ENCODE data around the gene GPRIN3.

GPRIN3 gene

DNA sequence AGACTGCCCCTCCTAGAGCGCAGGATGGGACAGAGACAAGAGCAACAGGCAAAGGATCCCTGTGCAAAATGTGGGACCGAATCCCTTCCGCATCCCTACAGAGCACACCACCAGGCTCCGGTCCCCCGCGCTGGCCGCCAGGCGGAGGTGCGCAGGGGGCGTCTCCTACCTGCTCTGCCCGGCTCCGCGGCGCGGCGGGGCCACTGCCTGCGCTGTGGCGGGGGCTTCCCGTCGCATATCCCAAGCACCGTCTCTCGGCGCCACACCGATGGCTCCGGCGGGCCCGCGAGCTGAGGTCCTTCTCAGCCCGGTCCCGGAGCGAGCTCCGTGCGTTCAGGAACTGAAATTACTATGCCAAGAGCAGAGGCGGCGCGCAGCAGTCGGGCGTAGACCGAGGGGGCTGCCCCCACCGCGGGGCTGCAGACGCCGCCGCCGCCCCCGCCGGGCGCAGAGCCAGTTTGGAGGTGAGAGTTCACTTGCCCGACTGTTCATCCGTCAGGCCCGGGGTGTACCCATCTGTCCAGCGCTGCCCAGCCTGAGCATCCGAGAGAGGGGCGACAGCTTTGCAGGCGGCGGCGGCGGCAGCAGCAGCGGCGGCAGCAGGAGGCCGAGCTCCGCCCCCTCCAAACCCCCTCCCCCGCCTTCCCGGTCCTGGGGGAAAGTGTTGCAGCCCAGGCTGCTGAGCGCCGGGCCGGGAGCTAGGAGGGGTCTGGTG is at the start of gene GPRIN3:
Gene GPRIN3 (minus strand): TSS at position 355 of the 715 bp plus-strand sequence. CDS start 57,690 bp downstream, outside the sequence.
- DNase-seq (ENCODE audit: low read depth in 3 of 3), result peak; percentile 46 to 66 (median 48)

DNA sequence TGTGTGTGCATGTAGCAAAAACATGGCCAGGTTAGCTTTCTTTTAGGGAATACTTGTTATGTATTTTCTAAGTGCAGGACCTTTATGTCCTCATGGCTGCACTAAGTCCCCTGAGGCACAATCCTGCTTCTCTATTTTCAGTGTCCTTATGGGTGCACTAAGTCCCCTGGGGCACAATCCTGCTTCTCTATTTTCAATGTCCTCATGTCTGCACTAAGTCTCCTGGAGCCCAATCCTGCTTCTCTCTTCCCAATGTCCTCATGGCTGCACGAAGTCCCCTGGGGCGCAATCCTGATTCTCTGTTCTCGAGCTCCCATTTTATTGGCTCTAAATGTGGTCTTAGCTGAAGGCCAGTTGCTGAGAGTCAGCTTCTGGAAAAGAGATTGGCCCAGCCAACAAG is 49.7 kb upstream of the GPRIN3 start:
- DNase-seq (ENCODE audit: low read depth in 3 of 3), result no peak

GRCh38 chr4:89356086-89356485 is 48.5 kb upstream of the GPRIN3 start:
- no peak for DNase-seq (ENCODE audit: low read depth in 3 of 3)

DNA sequence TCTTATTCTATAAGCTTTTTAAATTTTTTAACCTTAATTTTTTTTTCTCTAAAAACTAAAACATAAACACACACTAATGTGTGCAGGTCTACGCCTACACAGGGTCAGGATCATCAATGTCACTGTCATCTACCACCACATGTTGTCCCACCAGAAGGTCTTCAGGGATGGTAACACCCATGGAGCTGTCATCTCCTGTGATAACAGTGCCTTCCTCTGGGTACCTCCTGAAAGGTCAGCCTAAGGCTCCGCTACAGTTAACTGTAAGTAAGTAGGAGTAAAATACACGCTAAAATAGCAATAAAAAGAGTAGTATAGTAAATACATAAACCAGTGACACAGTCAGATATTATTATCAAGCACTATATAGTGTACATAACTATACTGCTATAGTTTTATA is 45.9 kb upstream of the GPRIN3 start:
- no peak for DNase-seq (ENCODE audit: low read depth in 3 of 3)

- DNase-seq (ENCODE audit: low read depth in 3 of 3), result no peak
These were observed 44.9 kb upstream of the GPRIN3 start for GRCh38 chr4:89352541-89352940.

DNA sequence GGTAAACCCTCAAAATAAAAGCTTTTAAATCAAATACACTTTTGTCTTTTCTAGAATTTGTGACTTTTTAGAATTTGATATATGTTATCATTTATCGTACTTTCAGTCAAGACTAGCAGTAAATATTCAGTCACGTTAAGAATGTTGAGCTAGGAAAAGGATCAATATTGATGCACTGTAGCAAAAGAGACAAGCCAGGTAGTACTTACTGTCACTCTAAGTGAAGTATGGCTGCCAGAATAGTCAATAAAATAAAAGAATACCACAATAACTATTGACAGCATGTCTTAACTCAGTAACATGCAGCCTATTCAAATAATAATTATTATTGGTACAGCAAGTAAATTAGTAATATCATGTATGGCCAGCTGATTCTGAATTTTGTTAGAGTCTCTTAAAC is 43.6 kb upstream of the GPRIN3 start:
- no peak for DNase-seq (ENCODE audit: low read depth in 3 of 3)

GRCh38 chr4:89347363-89348025 is 39.9 kb upstream of the GPRIN3 start:
- DNase-seq (ENCODE audit: low read depth in 3 of 3), result no peak

GRCh38 chr4:89344571-89344970 is 37.0 kb upstream of the GPRIN3 start:
- DNase-seq (ENCODE audit: low read depth in 3 of 3), result no peak

GRCh38 chr4:89338206-89338605 is 30.6 kb upstream of the GPRIN3 start:
- DNase-seq (ENCODE audit: low read depth in 3 of 3), result no peak

GRCh38 chr4:89337681-89338080 is 30.1 kb upstream of the GPRIN3 start:
- DNase-seq (ENCODE audit: low read depth in 3 of 3), result no peak

DNA sequence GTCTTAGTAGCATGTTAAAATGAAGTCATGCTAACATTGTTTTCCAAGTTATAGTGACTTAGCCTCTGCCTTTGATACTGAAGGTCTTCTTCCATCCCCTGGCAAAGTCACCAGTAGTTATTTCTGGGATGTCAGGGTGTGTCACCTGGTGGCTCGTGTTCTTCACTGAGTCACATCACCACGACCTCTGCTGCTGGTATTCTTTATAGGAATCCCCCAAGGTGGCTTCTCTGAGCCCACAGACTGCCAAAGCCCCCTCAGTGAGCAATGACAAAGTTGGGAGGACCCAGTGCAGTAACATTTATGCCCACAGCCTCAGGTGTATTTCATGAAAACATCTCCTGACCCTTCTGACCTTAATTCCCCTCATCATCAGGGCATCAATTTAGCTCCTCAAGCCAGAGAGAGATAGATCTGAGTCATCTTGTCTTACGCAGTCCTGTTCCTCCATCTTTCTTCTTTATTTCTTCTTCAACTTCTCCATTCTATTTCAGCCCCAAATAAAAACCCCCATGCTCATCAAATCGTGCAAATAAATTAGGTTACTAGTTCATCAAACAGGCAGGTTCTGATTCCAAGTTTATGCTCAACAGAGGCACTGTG is 29.3 kb upstream of the GPRIN3 start:
- DNase-seq (ENCODE audit: low read depth in 3 of 3), result no peak

DNA sequence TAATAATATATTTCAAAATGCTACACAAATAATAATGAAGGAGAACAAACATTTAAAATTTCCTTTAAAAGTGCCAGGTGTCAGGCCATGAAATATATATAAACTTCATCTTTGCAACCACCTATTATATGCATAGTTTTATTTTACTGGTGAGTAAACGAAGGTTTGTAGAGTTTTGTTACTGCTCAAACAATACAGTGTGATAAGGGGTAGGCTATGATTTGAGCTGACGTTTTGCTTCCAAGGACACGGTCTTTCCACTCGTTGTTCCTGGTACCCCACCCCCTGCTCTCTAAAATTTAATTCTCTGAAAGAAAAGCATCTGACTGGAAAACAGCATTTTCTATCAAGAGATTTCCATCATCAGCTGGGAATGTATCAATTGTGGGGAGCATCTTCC is 27.2 kb upstream of the GPRIN3 start:
- DNase-seq (ENCODE audit: low read depth in 3 of 3), result no peak

- DNase-seq (ENCODE audit: low read depth in 3 of 3), result no peak
These were observed 26.7 kb upstream of the GPRIN3 start for GRCh38 chr4:89334311-89334710.

DNA sequence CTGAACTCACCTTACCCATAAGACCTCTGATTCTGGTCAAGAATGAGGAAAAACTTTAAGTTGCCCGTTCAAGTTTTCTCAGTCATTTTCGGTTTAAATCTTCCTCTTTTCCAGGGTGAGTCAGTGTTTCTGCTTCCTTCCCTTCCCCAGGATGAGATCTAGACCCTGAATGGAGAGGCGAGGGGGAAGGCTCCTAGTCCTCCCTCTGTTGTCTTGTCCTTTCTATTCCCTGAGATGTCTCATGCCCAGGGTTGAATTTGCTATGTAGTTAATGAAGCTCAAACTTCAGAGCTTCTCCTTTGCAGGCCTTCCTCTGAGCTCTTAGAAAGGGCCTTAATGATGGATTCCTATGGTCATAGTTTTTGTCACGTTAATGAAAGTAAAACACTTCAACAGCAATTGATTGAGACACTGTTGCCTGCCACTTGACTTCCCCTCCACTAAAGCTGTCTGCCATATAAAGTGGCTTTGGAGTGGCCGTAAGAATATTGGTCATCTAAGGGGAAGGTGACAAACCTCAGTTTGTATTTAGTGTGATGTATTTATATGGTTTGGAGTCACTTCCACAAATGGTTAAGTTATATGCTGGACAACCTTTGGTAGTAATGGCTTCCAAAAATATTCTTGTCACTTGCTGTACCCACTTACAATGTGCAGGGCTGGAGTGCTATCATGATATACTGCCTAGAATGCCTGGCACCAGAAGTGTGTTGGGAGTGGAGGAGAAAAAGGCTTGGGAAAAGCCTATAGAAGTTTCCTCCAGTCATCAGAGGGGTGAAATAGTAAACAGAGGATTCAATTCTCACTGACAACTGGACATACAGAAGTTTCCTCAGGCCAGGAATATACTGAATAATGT is 24.3 kb upstream of the GPRIN3 start:
- no peak for DNase-seq (ENCODE audit: low read depth in 3 of 3)

DNA sequence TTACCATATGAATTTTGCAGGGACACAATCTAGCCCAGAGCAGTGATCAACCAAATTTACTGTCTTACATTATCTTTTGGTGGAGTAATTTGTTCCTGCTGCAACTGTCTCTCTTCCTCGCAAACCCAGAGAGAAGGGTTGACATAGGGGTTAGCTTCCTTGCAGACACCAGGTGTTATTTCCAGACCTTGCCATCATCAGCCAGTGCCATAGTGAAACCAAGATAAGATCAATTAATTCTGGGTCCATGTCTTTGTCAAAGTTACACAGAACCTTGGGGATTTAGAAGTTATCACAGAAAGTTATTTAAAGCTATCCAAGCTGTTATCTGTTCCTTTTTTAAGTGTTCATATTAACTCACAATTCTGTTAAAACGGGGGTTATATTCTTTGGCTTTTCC is 23.6 kb upstream of the GPRIN3 start:
- no peak for DNase-seq (ENCODE audit: low read depth in 3 of 3)

DNA sequence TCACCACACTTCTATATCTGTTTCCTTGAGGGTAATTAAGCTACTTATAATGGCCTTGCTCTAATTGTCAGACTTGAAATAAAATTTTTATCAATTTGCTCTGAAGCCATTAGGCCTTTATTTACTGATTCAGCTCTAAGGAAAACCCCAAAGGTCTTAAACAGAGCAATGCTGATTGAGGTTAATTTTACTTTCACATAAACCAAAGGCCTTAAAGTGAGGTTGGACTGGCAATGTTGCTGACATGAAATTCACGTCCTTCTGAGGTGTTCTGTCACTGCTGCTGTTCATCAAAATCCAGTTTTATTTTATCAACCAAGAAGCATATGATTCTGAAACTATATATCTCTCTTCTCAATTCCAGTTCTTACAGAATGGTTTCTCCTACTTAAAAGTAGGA is 21.7 kb upstream of the GPRIN3 start:
- DNase-seq (ENCODE audit: low read depth in 3 of 3), result no peak

DNA sequence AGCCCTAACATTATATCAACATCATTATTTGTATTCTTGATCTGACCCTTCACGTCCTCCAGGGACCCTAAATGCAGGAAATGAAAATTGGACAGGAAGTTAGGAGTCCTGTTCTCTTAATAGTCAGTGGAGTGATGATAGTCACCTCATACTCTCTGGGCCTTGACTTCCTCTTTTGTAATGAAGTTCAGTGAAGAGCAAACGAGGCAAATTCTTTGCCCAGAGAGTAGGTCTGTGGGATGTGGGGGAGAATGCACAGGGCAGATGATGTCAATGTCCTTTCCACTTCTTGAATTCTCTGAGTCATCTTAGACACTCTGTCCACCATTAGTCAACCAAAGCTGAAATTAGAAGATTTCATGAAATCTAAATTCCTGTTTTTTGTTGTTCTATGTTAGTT is 17.1 kb upstream of the GPRIN3 start:
- no peak for DNase-seq (ENCODE audit: low read depth in 3 of 3)

- no peak for DNase-seq (ENCODE audit: low read depth in 3 of 3)
These were observed 15.1 kb upstream of the GPRIN3 start for GRCh38 chr4:89322671-89323070.

GRCh38 chr4:89319756-89320155 is 12.2 kb upstream of the GPRIN3 start:
- no peak for DNase-seq (ENCODE audit: low read depth in 3 of 3)

- no peak for DNase-seq (ENCODE audit: low read depth in 3 of 3)
These were observed 9.3 kb upstream of the GPRIN3 start for GRCh38 chr4:89316931-89317366.

DNA sequence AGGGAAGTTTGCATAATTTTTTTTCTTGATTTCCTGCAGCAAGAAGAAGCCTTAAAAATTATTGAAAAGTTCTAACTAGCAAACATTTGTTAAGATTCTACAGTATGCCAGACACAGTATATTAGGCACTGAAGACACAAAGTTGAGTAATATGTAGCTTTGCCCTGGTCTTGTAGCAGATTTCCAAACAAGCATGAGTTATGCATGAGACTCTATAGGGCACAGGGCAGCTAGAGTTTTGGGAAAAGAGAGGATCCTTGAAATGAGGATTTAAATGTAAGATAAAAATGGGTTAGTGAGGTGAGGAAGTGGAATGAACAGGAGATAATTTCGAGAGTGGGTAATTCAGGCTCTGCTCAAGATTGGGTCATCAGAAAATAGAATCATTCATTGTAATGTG is 8.6 kb upstream of the GPRIN3 start:
- no peak for DNase-seq (ENCODE audit: low read depth in 3 of 3)

DNA sequence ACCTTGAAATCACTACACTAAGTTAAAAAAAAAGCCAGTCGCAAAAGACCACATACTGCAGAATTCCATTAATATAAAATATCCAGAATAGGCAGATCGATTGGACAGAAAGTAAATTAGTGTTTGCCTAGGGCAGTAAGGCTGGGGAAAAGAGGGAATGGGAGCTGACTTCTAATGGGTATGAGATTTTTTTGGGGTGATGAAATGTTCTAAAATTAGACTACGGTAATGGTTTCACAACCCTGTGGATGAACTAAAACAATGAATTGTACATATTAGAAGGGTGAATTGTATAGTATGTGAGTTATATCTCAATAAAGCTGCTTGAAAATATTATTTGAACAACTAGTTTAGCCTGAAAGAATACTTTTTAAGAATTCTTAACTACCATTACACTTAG is 6.7 kb upstream of the GPRIN3 start:
- DNase-seq (ENCODE audit: low read depth in 3 of 3), result no peak
